NCI-H1417 treated with DMSO at 0.1 percent for 48 hours (cell line): ENCODE measurements around the gene MYG1.
"Not testable (repeated sequence)": the region's sequence is repeated elsewhere in the genome, so short reads cannot be mapped to it uniquely, and the experiment has no call there.

Source experiments
- DNase-seq: peaks from one replicate; lab custom pipeline; 2025; lab: John Stamatoyannopoulos, UW

Gene MYG1

DNA sequence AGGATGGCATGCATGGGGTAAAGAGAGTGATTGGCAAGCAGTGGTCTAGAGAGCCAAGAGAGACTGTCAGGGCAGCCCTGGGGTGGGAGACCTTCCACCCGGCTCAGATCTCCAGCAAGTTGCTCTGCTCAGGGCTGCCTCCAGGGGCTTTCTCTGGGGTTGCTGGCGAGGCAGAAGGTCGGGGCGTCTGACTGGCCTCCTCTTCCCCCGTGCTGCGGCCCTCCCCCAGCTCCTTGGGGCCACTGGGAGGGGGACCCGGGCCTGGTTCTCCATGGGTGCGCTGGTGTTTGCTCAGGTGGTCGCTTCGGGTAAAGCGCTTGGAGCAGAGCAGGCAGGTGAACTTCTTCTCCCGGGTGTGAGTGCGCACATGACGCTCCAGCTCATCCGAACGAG is 28.5 kb downstream of the MYG1 start:
- no peak for DNase-seq

DNA sequence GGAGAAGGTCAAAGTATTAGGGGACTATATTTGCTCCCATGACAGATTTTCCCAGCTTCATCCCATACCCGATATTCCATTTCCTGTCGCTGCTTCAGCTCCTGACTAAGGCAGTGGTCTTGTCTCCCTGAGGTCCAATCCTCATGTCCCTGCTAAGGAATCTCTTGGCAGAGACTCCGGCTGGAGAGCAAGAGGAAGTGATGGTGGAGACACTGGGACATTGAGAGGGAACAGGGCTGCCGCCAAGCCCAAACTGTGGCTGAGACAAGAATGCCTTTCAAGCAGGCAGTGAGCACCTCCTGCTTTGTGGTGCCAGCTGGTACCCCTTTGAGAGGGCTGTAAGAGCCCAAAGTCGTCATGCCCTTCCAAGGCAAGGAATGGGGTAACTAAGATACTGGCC is 31.2 kb downstream of the MYG1 start:
- DNase-seq, result no peak

DNA sequence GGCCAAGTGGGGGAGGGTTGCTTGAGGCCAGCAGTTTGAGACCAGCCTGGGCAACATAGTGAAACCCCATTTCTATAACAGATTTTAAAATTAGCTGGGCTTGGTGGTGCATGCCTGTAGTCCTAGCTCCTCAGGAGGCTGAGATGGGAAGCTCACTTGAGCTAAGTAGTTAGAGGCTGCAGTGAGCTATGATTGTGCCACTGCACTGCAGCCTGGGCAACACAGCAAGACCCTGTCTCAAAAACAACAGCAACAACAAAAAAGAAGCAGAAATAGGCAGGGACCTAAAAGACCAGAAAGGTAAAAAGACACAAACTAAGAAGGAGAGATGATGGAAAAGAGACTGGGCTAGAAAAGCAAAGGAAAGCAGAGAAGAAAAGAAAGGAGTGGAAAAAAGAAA is 32.8 kb downstream of the MYG1 start:
- not testable (repeated sequence) for DNase-seq

DNA sequence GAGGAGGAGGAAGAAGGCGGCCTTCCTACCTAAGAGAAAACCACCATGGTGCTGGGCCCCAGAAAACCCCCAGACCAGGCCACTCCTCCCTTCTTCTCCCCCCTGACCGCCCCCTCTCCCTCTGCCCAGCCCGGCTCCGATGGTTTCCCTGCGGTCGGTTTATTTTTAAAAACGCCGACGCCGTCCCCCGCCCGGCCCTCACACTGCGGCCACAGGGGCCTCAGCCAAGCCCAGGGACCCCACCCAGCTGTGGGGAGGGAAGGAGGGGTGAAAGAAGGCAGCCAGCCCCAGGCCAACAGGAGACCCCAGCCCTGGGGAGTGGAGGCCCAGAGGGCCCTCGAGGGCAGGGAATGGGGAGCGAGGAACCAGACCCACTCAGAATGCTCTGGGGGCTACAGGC is 33.2 kb downstream of the MYG1 start:
- no peak for DNase-seq

DNA sequence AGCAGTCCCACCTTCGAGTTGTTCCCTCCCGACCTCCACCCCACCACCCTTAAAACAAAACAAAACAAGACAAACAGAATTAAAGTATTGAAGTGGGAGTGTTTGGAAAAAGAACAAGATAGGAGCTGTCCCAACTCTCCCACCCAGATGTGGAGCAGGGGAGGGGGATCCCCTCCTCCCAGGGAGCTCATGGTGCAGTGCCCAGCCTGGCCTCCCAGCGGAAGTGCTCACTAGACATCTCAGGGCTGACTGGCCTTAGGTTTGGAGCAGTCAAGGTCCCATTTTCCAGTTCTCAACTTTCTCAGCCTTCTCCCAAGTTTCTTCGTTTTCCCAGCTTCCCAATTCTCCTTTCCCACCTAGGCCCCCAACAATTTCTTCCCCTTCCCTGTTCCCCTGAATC is 33.8 kb downstream of the MYG1 start:
- no peak for DNase-seq

DNA sequence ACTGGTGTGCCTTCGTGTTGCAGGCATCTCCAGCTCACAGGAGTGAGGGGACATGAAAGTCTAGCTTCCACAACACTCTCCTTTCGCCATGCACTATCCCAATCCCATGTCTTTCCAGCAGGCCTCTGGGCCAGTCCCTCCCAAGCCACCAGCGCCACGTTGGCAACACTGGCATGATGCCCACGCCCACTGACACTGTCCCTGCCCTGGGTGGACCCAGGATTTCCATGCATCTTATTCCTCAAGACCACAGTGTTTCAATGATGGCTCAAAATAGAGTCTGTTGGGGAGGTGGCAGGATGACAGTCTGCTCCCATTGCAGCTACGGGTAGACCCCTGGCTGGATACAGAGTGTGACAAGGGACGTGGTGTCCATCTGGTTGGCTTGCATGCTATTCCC is 34.4 kb downstream of the MYG1 start:
- no peak for DNase-seq

DNA sequence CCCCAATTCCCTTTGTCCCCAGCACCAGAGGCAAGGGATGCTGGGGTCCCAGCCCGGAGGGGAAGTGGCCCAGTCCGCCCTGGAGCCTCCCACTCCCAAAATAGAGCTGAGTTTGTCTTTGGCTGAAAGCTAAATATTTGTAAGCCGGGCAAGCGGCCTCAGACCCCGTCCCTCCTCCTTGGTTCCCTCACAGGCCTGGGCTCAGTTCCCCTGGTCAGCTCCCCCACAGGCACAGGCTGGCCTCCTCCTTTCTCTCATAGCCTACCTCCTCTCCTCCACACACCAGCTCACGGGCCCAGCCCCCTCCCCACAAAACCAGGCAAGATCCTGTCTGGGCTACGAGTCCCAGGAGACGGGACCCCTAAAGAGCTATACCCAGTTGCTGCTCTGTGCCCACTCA is 35.3 kb downstream of the MYG1 start:
- no peak for DNase-seq

DNA sequence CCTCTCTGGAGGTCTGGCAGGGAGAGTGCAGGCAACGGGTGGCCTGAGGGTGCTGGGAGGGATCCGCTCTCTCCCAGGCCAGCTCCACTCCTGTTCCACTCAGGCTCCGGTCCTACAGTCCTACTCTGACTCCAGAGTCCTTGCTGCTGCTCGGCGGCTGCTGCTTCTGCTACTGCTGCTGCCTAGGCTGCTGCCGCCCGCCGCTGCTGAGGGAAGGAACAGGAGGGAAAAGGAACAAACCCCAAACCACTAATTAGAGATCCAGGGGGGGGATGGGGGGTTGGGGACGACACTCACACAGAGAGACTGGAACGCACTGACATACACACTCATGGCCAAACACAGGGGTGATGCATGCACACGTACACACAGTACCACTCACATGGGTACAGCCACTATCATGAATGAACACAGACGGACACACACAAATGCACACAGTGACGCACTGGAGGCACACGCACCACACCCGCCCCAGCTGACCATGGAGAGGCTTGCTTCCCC is 36.7 kb downstream of the MYG1 start, which contains the start of gene SP7:
Gene SP7, minus strand, starts transcription at position 174 of the 501 bp plus-strand sequence. CDS start 708 bp downstream, outside the sequence.
- DNase-seq, result no peak

DNA sequence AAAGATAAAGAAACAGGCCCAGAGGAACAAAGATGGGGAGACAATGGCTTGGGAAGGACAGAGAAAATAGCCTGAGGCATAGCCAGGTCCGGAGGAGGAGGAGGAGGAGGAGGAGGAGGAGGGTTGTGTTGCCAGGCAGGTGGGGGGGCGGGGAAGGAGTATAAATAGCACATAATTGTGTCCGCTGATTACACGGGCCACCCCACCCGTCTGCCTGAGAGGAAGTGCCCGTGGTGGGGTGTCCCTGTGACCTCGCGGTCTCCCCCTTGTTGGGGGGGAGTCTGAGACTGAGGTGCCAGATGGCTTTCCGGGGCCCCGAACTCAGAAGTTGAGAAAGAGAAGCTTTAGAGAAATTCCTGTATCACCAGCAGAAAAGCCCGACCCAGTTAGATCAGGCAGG is 38.5 kb downstream of the MYG1 start:
- no peak for DNase-seq

DNA sequence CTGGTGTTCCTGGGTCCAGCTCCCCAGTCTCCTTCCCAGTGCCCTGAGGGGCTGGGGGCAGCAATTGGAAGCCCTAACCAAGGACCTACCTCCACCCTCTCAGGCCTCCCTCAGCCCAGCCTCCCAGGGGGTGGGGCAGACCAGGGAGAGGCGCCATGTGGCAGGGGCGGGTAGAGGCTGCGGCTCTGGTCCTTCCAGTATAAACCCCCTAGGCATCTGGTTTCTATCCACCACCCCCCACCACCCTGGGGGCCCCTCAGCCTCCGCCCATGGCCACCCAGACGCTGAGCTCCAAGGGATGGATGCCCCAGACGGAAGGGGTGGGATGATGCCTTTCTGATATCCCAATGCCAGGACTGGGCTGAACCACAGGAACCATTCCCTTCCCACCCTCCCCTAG is 39.4 kb downstream of the MYG1 start:
- no peak for DNase-seq

DNA sequence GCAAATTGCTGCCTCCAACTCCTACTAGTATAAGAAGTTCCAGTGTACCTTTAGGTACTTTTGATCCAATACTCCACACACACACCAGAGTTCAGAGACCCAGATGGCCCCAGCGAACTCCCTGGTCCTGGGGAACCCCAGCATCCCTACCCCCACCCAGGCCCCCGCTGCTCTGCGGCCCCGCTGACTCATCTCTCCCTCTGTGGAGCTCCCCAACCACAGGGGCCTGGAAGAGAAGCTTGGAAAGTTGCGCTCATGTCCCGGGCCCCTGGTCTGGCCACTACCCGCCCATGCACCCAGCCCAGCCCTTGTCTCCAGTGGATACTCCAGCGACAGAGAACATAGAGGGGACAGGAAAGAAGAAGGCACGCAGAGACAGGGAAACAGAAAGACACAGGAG is 40.9 kb downstream of the MYG1 start:
- DNase-seq, result no peak

DNA sequence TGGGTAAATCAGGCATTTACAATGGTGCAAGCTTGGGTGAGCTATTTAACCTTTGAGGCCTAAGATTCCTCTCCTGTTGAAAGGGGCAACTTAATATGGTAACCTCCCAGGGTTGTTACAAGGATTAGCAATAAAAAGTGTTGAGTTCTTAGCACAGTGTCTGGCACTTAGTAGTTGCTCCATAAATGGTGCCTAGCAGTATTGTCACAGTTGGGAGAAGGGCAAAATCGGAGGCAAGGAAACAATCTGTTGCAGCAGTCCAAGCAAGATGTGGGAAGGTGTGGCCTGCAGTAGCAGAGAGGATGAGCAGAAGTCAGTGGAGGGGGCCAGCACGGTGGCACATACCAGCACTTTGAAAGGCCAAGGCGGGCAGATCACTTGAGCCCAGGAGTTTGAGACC is 44.0 kb downstream of the MYG1 start:
- DNase-seq, result no peak

DNA sequence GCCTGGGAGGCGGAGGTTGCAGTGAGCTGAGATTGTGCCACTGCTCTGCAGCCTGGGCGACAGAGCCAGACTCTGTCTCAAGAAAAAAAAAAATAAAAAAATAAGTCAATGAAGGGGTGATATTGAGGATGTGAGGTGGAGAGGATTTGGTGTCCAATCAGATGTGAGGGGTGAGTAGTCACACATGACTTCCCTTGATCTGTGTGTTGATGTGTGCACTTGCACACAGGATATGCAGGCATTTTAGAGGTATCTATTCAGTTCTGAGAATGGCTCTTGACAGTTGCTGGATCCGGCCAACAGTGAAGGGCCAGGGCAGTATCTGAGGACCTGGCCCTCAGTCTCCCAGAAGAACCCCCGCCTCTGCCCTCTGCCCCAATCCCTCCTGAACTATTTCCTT is 44.5 kb downstream of the MYG1 start:
- DNase-seq, result no peak

DNA sequence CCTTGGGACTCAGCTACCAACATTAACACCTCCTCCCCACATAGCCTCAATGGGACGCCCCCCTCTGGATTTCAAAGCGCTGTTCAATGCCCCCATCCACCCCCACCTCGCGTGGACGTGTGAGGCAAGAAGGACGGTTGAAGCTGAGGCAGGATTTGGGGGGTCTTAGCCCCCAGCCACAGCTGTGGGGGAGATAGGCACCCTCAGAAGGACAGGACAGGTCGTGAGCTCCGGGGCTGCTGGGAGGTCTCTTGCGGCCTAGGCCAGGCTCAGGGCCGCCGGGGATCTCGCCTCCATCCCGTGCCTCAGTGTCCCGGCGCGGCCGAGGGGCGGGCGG is 45.0 kb downstream of the MYG1 start:
- no peak for DNase-seq

DNA sequence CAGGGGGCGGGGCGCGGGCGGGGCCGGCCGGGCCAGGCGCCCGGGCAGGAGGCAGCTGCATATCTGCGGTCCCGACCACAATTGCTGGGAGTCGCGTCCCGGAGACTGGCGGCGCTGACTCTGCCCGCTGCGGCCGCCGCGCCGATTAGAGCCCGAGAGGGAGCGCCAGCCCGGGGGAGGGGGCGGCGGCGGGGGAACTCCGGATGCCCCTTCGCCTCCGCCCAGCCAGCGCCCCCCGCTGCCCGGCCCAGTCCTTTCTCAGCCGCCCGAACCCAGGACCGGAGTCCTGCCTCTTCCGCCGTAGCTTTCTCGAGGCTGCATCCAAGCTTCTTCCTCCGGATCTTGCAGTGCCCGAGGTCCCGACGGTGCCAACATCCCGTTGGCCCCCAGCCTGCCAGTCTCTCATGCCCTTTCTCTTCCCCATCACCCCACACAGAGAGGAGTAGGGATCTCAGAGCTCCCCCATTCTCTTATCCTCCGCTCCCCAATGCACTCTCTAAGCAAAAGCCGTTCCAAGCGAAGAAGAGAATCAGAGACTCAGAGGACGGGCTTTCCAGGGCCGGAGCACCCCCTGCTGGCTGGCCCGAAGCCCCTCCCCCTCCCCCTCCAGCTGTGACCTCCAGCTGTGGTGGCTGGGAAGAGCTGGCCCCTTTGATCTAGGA is 45.5 kb downstream of the MYG1 start:
- no peak for DNase-seq

DNA sequence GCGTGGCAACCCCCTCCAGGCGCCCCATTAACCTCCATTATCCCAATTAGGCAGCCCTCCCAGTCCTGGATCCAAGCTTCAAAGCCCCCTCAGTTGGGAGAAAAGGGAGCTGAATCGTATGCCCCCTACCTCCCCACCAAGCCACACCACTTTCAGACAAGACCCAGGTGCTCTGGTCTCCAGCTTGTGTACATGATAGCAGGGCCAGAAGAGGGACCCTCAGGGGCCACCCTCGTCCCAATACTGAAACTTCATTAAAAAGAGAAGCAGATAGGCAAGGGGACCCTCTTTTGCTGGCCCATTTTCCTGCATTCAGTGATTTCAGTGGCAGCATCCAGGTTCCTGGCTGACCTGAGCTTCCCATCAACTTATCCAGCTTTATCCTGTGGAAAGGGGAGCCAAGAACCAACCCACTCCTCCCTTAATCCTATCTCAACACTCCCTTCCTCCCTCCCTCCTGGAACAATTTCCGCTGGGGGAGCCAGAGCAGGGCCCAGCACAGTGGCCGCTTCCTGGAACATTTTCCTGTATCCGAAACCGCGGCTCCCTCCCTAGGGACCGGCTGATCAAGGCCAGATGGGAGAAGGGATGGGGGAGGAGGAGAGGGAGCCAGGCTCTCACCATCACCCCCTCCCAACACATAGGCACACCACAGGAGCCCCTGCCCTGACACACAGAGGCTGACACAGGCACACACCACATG is 46.1 kb downstream of the MYG1 start:
- no peak for DNase-seq

DNA sequence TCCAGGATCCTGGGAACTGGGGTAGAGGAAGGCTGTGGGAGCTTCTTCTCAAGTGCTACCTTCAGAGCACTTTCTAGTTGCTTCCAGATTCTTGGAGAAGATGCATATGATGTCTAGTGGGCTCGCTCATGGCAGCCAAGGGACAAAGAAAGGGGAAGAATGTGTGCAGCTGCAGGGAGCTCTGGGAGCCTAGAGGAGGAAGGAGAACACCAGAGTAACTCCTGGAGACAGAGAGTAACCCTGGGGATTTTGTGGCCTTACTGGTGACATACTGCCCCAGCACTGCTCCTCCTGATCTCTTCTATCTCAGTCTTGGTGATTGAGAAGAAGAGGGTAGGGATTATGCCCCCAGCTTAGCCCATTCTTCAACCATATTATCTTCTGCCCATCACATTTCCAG is 47.0 kb downstream of the MYG1 start:
- DNase-seq, result no peak

DNA sequence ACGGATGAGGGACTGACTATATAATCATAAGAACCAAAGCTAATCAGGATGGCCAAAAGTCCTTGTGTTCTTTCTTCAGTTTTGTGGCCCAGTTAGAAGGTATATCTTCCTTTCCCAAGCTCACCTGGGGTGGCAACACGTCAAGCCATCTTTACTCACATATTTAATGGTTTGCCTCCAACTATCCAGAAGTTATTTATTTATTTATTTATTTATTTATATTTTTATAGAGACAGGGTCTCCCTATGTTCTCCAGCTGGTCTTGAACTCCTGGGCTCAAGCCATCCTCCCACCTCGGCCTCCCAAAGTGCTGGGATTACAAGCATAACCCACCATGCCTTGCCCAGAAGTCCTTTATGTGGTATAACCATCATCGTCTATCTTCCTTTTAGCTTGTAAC is 48.4 kb downstream of the MYG1 start:
- DNase-seq, result no peak

DNA sequence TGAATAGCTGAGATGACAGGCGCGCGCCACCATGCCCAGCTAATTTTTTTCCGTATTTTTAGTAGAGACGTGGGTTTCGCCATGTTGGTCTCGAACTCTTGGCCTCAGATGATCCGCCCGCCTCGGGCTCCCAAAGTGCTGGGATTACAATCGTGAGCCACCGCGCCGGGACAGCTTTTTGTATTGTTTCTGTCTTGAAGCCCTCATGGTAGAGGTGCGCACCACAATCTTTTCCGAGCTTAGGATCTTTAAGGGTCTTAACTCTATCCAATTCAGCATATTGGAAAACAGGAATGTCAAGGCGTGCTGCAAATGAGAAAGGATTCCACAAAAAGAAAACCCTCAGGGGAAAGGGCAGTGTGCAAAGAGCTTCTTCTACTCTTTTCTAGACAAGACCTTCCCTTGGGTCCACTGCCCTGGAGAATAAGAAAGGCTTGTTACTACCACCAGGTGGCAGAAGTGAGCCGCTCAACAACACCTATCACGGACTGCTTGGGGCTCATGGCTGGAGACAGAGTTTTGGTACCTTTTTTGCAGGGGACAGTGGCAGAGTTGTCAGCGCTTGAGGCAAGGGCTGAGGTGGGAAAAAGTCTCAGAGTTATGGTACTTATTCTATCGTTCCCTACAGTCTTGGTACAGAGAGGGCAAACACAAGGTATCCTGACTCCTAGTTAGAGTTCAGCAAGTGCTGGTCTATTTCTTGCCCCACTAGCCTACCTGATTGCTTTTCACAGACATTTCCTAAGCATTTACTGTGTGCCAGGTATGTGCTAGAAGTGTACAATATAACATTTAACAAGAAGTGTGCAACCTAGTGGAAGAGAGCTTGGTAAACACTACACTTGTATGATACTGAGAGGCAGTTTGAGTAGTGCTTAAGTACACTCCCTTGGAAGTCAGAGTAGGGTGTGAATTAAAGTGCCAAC is 53.1 kb downstream of the MYG1 start:
- DNase-seq, result peak; percentile 66

DNA sequence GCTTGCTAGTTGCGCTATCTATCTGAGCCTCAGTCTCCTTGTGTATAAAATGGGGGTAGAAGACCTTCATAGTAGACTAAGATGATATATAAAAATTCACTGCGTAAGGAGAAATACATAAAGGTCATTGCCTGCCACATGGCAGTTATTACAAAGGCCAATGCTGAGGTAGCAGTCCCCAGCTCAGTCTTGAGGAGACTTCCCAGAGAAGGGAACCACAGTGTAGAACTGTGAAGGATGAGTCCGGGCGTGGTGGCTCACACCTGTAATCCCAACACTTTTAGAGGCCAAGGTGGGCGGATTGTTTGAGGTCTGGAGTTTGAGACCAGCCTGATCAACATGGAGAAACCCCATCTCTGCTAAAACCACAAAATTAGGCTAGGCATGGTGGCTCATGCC is 53.8 kb downstream of the MYG1 start:
- no peak for DNase-seq

DNA sequence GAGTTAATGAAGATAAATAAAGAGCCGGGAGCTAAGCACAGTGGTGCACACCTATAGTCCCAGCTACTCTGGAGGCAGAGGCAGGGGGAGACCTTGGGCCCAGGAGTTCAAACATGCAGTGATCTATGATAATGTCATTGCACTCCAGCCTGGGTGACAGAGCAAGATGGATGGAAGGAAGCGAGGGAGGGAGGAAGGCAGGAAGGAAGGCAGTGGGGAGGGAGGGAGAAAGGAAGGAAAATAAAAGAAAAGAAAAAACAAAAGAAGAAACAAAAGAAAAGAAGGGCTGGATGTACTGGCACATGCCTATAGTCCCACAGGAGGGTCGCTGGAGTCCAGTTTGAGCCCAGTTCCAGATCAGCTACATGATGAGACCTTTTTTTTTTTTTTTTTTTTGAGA is 55.6 kb downstream of the MYG1 start:
- DNase-seq, result no peak
